ENCODE results near the gene SLCO3A1. TPM values are rescaled to one million over a fixed set of nuclear protein-coding genes. Genes with fewer than 3 reads are reported as not detected.

Gene SLCO3A1
- total RNA-seq, 1 donor from 2014 or later, result 34.2 TPM

- DNase-seq (ENCODE audit: low spot score), result no peak
These were observed 7.7 kb downstream of the SLCO3A1 start for GRCh38 chr15:91861223-91861622.

DNA sequence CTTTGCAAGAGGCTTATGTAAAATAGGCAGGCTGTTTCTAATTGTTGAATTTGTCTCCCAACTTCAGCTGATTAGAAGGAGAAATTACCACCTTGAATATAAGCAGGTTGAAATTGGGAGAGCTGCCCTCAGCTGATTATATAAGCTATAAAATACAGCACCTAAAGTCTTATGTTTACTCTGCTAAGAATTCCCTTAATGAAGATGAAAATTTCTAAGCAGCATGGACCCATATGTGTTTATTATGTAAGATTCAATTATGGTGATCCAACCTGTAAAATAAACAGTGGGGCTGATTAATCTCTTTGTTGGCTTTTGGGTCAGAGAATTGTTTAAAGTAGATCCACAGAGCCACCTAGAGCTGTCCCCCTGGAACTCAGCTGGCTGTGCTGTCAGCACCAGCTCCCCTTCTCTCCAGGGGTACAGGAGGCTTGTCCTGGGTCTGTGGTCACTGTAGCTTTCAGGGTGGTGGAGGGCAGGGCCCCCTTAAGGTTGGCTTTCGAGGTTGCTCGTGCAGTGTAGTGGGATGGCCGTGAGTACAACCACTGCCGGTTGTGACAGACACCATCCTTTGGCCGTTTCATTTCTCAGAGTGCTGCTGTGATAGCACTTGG is 9.5 kb downstream of the SLCO3A1 start:
- DNase-seq (ENCODE audit: low spot score), result no peak

GRCh38 chr15:91863621-91864255 is 10.2 kb downstream of the SLCO3A1 start:
- no peak for DNase-seq (ENCODE audit: low spot score)

DNA sequence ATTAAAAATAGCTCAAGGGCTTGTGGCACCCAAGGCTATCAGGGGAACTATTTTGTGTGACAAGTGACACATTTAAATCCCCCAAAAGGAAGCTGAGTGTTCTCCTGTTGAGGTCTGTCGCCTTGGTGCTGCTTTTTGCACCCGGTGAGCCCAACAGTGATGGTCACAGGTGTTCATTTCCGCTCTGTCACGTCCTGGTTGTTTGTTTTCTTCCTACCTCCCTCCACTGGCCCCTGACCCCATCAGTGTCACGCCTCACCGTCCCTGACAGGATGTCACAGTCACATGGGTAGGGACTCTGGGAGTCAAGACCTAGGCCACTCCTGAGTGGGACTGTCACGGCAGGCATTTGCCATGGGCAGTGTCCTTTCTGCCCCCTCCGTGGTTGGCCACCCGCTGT is 11.2 kb downstream of the SLCO3A1 start:
- no peak for DNase-seq (ENCODE audit: low spot score)

GRCh38 chr15:91865486-91865885 is 12.0 kb downstream of the SLCO3A1 start:
- no peak for DNase-seq (ENCODE audit: low spot score)

- DNase-seq (ENCODE audit: low spot score), result no peak
These were observed 12.4 kb downstream of the SLCO3A1 start for GRCh38 chr15:91865950-91866349.

DNA sequence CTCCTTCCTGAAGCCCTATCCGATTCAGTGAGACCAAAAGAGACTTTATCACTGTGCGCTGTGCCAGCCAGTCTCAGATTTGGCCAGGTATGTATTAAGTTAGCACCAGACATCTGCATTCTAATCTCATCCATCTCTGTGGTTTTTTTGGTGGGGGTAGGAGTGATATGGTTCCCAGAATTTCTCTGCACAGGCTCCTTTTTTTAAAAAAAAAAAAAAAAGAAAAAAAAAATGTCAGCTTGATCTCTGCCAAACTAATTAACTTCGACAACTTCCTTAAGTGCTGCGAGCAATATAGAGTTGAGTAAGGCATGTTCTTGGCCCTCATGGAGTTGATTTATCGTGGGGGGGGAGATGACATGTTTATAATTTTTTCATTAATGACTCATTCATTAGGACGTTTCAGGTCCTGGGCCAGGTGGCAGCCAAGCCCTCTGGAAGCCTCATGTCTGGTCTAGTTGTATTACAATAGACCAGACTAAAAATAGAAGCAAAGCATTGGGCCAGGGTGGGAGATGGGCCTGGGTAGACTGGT is 12.9 kb downstream of the SLCO3A1 start:
- no peak for DNase-seq (ENCODE audit: low spot score)

DNA sequence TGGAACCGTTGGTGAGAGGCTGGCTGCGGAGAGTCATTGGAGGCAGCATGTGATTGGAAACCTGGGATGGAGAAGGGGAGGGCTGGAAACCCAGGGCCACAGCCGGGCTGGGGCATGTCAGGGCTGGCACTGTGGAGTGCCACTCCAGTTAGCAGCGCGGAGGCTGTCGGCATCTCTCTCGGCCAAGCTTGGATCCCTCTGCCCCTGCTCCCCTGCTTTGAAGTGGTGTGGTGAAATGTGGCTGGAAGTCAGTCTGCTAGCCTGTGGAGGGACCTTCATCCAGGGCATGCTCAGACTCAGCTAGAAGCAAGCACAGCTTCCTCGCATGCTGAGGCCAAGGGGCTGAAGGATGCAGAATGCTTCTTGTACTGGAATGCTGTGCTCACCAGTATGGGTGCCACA is 13.5 kb downstream of the SLCO3A1 start:
- peak; percentile 24 for DNase-seq (ENCODE audit: low spot score)

- DNase-seq (ENCODE audit: low spot score), result peak; percentile 73
These were observed 14.1 kb downstream of the SLCO3A1 start for GRCh38 chr15:91867581-91868026.

- DNase-seq (ENCODE audit: low spot score), result no peak
These were observed 17.5 kb downstream of the SLCO3A1 start for GRCh38 chr15:91870876-91871537.

DNA sequence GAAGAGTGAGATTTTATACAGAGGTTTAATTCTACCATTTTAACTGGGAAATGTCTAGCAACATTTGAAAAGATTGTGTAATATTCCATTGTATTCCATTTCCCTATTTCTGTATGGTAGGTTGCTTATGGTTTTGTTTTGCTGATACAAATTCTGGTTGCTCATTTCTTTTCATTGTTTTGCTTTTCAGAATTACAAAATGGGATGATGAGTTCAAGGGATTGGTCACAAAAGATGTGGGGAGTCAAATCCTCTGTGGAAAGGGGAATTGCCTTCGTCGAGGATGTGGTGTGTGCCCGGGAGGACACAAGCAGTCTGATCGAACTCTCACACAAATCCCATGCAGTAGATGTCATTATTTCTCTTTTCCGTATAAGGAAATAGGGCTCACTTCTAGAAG is 18.3 kb downstream of the SLCO3A1 start:
- no peak for DNase-seq (ENCODE audit: low spot score)

DNA sequence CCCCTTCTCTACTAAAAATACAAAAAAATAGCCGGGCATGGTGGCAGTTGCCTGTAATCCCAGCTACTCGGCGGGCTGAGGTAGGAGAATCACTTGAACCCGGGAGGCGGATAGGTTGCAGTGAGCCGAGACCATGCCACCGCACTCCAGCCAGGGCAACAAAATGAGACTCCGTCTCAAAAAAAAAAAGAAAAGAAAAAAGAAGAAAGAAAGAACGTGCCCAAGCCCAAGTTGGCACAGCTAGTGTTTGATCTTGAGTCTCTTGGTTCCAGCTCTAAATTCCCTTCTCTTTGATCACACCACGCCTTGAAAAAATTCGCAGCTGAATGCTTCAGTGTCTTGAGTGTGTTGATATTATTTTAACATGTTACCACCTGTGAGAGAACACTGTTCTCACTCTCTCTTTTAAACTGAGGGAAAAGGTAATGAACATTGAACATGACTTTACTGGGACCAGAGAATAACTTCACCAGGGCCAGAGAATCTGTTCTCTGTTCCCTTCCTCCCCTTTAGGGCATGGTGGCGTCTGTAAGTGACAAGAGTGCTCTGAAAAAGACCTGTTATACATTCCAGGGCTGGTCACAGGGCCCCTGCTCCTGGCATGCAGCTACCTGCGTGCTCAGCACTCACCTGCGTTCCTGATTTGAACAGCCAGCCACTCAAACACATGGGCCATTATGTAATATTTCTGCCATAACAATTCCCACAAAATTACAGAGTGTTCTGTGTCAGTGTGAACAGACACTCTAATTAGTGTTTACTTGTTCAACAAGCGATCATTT is 19.0 kb downstream of the SLCO3A1 start:
- no peak for DNase-seq (ENCODE audit: low spot score)

DNA sequence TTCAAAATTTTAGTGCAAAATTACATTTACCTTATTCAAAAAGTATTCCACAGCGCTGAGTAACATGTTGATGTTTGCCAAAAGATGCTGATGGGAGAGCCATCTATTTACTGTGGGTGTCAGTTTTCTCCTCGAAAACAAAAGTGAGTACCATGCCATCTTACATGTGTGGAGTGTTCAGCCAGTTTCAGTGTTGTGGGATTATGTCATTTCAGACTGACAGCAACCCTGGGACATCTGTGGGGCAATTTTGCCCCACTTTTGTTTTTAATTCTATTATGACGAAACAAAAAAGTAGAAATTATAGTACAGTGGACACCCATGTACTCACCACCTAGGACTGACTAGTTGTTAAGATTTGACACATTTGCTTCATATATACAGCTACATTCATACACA is 19.6 kb downstream of the SLCO3A1 start:
- DNase-seq (ENCODE audit: low spot score), result no peak

GRCh38 chr15:91874171-91874570 is 20.7 kb downstream of the SLCO3A1 start:
- DNase-seq (ENCODE audit: low spot score), result no peak

DNA sequence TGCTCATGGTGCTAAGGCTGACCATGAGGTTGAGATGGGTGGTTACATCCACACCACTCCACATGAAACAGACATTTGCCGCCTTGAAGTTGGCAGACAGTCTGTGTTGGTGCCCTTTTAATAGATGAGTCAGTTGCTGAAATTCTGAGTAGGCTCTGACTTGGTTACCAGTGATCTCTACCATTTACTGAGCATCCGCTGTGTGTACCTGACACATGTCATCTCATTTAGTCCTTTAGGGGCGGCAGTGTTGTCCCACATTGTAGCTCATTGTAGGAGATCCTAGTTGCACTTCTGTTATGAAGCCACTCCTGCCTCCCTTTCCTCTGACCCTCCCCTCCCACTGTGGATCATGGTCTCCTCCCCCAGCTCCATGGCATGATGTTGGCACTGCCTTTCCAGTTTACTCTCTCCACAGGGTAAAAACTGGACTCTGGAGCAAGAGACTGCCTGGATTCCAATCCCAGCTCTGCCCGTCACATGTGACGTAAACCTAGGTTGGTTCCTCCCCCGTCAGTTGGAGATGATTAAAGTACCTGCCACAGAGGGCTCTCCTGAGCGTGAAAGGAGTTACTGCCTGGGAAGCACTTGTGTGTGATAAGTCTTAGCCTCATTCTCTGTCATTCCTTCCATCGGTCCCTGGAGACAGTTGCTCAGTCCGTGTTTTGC is 21.6 kb downstream of the SLCO3A1 start:
- no peak for DNase-seq (ENCODE audit: low spot score)

DNA sequence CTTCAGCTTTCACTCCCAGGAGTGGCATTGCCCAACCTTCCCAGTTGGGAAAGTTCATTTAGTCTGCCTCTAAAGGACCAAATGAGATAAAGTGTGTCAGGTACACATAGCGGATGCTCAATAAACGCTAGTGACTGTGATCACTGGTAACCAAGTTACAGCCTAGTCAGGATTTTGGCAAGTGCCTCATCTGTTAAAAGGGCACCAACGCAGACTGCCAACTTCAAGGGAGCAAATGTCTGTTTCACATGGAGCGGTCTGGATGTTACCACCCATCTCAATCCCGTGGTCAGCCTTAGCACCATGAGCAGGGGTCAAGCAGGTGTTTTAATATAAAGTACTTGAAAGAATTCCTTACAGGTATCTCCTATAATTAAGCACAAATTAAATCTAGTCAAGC is 22.7 kb downstream of the SLCO3A1 start:
- DNase-seq (ENCODE audit: low spot score), result no peak

DNA sequence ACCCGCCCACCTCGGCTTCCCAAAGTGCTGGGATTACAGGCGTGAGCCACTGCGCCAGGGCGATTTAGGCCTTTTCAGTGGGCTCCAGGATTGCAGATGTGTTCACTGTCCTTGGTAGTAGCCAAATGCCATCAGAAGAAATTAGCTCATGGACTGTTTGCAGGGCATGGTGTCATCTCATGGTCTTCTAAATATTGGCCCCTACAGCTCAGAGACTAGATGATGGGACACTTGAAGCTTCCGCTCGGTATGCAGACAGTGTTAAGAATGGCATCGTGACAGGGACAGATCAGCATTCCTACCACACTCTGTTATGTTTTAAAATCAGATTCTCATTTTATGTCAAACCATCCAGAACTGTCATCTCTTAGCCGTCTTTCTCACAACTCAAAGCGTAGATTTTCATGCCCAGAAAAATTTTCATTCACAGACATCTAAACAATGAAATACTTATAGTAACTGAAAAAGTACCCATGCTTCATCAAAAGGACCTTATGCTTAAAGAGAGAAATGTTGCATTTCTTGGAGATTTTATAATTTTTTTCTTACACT is 24.9 kb downstream of the SLCO3A1 start:
- no peak for DNase-seq (ENCODE audit: low spot score)

- DNase-seq (ENCODE audit: low spot score), result no peak
These were observed 25.6 kb downstream of the SLCO3A1 start for GRCh38 chr15:91879158-91879557.

- no peak for DNase-seq (ENCODE audit: low spot score)
These were observed 26.9 kb downstream of the SLCO3A1 start for GRCh38 chr15:91880373-91880772.

DNA sequence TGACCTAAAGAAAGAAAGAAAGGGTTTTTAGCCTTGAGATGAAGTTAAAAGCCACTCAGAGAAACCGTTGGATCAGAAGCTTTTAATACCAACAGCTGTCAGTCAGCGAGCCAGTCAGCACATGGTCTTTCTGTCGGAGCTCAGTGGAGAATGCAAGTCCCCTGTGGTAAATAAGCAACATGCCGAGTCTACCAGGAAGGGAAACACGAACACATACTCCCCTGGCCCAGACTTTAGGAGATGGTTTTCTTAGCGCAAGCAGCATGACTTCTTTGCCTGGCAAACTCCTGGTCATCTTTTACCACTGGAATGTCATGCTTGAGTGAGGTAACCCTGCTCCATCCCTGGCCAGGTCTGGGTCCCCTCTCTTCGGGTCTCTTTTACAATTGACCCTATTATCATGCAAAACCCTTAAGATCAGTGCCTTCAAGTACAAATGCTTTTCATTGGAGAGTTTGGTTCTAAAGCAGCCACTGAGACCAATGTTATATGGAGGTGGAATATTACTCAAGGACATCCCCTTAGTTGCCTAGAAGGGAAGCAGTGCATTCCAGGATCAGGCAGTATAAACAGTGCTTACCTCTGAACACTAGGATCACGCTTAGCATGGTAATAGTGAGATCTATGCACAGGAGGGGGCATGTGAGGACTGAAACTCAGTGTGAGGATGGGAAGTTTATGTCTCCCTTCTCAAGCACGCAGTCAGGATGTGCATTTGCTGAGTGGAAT is 28.2 kb downstream of the SLCO3A1 start:
- DNase-seq (ENCODE audit: low spot score), result no peak
